Testis (tissue), 2 donors: Measurements from ENCODE around the gene ZNF277.

ENCODE experiments used
- POLR2A ChIP-seq: fragments of 450-650 bp; IDR thresholded peaks from one replicate; pipeline ENCODE4 v1.6.1; 2017; ENCODE audit warnings: antibody characterized with exemption, mild to moderate bottlenecking, moderate library complexity
- TF ChIP-seq, protein P1 (sequence below), 3 experiments: fragments of 450-650 bp in 2 of 3; fragments of 200-600 bp in 1 of 3; sonication (generic) in 1 of 3; IDR thresholded peaks; one replicate each; pipeline ENCODE4 v1.5.1; 2016 to 2019; ENCODE audit warnings: antibody characterized with exemption in 3 of 3, mild to moderate bottlenecking in 2 of 3, moderate library complexity in 1 of 3

DNA sequence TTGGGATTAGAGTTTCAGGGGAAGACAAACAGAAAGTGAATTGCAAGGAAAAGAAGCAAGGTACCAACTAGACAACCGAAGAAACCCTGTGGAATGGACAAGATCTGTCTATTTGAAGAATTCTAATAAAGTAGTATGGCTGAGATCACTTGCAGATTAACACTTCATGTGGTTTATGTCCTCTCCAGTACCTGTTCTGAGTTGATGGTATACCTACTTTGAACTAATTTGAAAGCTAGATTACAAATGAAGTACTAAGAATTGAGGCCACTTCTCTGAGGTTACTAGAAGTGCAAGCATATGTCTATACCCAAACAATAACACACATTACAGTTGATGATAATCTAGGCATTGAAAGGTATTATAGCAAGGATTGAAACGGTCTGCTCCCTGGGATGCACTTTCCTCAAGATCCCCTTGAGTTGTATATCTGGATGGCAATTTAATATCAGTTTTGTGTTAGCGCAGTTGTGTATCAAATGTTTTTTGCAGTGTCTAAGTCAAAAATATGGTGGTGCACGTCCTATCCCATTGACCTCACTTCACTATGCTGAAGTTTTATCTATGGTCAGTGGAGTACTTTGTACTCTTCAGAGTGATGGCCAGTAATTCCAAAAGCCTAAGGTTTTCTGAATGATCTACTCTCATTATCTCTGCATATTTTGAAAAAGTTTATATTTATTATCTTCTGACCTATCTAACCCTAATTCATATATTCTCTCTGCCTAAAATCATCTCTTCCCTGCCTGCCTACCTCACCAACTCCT lies 25.9 kb downstream of the ZNF277 start:
- no peak for TF ChIP-seq POLR2A
- TF ChIP-seq, protein P1, sequence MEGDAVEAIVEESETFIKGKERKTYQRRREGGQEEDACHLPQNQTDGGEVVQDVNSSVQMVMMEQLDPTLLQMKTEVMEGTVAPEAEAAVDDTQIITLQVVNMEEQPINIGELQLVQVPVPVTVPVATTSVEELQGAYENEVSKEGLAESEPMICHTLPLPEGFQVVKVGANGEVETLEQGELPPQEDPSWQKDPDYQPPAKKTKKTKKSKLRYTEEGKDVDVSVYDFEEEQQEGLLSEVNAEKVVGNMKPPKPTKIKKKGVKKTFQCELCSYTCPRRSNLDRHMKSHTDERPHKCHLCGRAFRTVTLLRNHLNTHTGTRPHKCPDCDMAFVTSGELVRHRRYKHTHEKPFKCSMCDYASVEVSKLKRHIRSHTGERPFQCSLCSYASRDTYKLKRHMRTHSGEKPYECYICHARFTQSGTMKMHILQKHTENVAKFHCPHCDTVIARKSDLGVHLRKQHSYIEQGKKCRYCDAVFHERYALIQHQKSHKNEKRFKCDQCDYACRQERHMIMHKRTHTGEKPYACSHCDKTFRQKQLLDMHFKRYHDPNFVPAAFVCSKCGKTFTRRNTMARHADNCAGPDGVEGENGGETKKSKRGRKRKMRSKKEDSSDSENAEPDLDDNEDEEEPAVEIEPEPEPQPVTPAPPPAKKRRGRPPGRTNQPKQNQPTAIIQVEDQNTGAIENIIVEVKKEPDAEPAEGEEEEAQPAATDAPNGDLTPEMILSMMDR (IDR thresholded peaks at IDR 0.05), result no peak
